Endothelial cell of umbilical vein (primary cell): ENCODE data around the gene SH3RF3. TPM values are rescaled to one million over a fixed set of nuclear protein-coding genes. Genes with fewer than 3 reads are reported as not detected.

Source experiments
- BruUV-seq: library from RNA; stranded (reverse); fragments of 400-500 nt; replicated peaks from 2 replicates; lab custom pipeline; 2021; lab: Mats Ljungman, UMichigan
- CTCF ChIA-PET: fragments of 300-600, 350-600 bp; sonication (Branson Sonifier 250); formaldehyde crosslinking; loops from one replicate; lab custom pipeline; 2021; ENCODE audit warnings: antibody characterized with exemption, inconsistent platforms; lab: Charles Lee
- POLR2A ChIA-PET: fragments of 300-600, 350-600 bp; sonication (Branson Sonifier 250); formaldehyde crosslinking; loops from one replicate; lab custom pipeline; 2021; ENCODE audit warnings: antibody characterized with exemption, inconsistent platforms; lab: Charles Lee
- DNase-seq: peaks from one replicate; pipeline ENCODE4 v3.0.0-alpha.2; 2011; ENCODE audit warnings: low read depth, low spot score
- FAIRE-seq: peaks from 2 replicates; lab custom pipeline; 2011; peaks lifted over from hg19 to GRCh38; lab: Jason Lieb, UNC
- H2AFZ ChIP-seq: 2 replicates; pipeline ENCODE4 v1.6.0; 2012; ENCODE audit warnings: low read depth, low read length, control low read depth, inconsistent platforms
- H3K27ac ChIP-seq: 2 replicates; pipeline ENCODE4 v1.5.1; 2011; ENCODE audit warnings: low read depth, mild to moderate bottlenecking, control low read depth, low read length, moderate library complexity; ENCODE audit not compliant: insufficient read depth
- H3K27me3 ChIP-seq, 2 experiments: 2 replicates each; pipeline versions ENCODE4 v1.6.0 to v1.6.1; 2011; ENCODE audit warnings: low read length in 2 of 2, mixed read lengths in 1 of 2; ENCODE audit not compliant: control insufficient read depth in 2 of 2, insufficient read depth in 2 of 2
- H3K36me3 ChIP-seq, 2 experiments: 2 replicates in 1 of 2; 3 replicates in 1 of 2; pipeline ENCODE4 v1.5.1; 2011; ENCODE audit warnings: low read length in 2 of 2, mild to moderate bottlenecking in 1 of 2, moderate library complexity in 1 of 2; ENCODE audit not compliant: control insufficient read depth in 2 of 2, insufficient read depth in 2 of 2; ENCODE audit errors: extremely low read depth in 1 of 2
- H3K4me1 ChIP-seq: 3 replicates; pipeline ENCODE4 v1.5.1; 2011; ENCODE audit warnings: mild to moderate bottlenecking, low read length; ENCODE audit not compliant: control insufficient read depth, insufficient read depth; ENCODE audit errors: extremely low read depth
- H3K4me2 ChIP-seq: 2 replicates; pipeline ENCODE4 v1.6.1; 2011; ENCODE audit warnings: low read length, control low read depth, mixed read lengths; ENCODE audit not compliant: insufficient read depth
- H3K4me3 ChIP-seq, 3 experiments: fragments of 200-600 bp in 1 of 3; sonication (generic), shearing (Covaris generic) in 1 of 3; replicated peaks in 1 of 3; 2 replicates each; pipeline ENCODE4 v1.5.1; 2011 to 2016; ENCODE audit warnings: control low read depth in 3 of 3, low read length in 3 of 3, mild to moderate bottlenecking in 2 of 3, inconsistent platforms in 1 of 3, low read depth in 1 of 3, moderate library complexity in 1 of 3; ENCODE audit not compliant: insufficient read depth in 1 of 3
- H3K79me2 ChIP-seq: 2 replicates; pipeline ENCODE4 v1.6.0; 2012; ENCODE audit warnings: low read length, inconsistent platforms; ENCODE audit not compliant: control insufficient read depth, insufficient read depth
- H3K9ac ChIP-seq: replicated peaks from 2 replicates; pipeline ENCODE3; 2011; ENCODE audit warnings: low read length, control low read depth; ENCODE audit not compliant: insufficient read depth; ENCODE audit errors: extremely low read depth
- H3K9me1 ChIP-seq: replicated peaks from 3 replicates; pipeline ENCODE4 v1.6.0; 2011; ENCODE audit warnings: mild to moderate bottlenecking, low read length; ENCODE audit not compliant: control insufficient read depth, insufficient read depth; ENCODE audit errors: extremely low read depth
- H3K9me3 ChIP-seq: replicated peaks from 2 replicates; pipeline ENCODE4 v1.5.1; 2012; ENCODE audit warnings: low read length, inconsistent platforms; ENCODE audit not compliant: control insufficient read depth, insufficient read depth
- H4K20me1 ChIP-seq: replicated peaks from 2 replicates; pipeline ENCODE3; 2011; ENCODE audit warnings: mild to moderate bottlenecking, low read length; ENCODE audit not compliant: control insufficient read depth, insufficient read depth; ENCODE audit errors: extremely low read depth
- CTCF ChIP-seq, 2 donors: IDR thresholded peaks; 1 replicate in 1 of 2; 2 replicates in 1 of 2; pipeline ENCODE4 v1.5.1; 2011; ENCODE audit warnings: low read length in 2 of 2, mild to moderate bottlenecking in 2 of 2, moderate library complexity in 2 of 2, control low read depth in 1 of 2, inconsistent platforms in 1 of 2, low read depth in 1 of 2; ENCODE audit not compliant: insufficient read depth in 1 of 2; ENCODE audit errors: extremely low read depth in 1 of 2
- EZH2 ChIP-seq: IDR thresholded peaks from 2 replicates; pipeline ENCODE4 v1.6.1; 2012; ENCODE audit warnings: borderline replicate concordance, low read depth, mild to moderate bottlenecking, moderate library complexity, low read length, inconsistent platforms; ENCODE audit not compliant: severe bottlenecking
- FOS ChIP-seq: IDR thresholded peaks from 2 replicates; pipeline ENCODE4 v1.6.1; 2011; ENCODE audit warnings: mild to moderate bottlenecking, low read length, moderate library complexity, borderline replicate concordance; ENCODE audit not compliant: insufficient read depth
- GATA2 ChIP-seq: IDR thresholded peaks from 2 replicates; pipeline ENCODE4 v1.7.0; 2011; ENCODE audit warnings: low read depth, mild to moderate bottlenecking, moderate library complexity, mixed read lengths, low read length; ENCODE audit not compliant: insufficient read length, insufficient read depth
- JUN ChIP-seq: IDR thresholded peaks from 2 replicates; pipeline ENCODE4 v1.6.1; 2011; ENCODE audit warnings: borderline replicate concordance, low read depth; ENCODE audit not compliant: insufficient read length, insufficient read depth
- MAX ChIP-seq: IDR thresholded peaks from 2 replicates; pipeline ENCODE4 v1.6.1; 2011; ENCODE audit not compliant: insufficient read depth, insufficient read length
- MYC ChIP-seq: IDR thresholded peaks from one replicate; pipeline ENCODE4 v1.6.1; 2011; ENCODE audit warnings: mild to moderate bottlenecking, low read depth, low read length
- POLR2A ChIP-seq: IDR thresholded peaks from 2 replicates; pipeline ENCODE4 v1.6.1; 2012; ENCODE audit warnings: low read depth, mild to moderate bottlenecking, control low read depth, low read length
- POLR2AphosphoS5 ChIP-seq: IDR thresholded peaks from 2 replicates; pipeline ENCODE4 v1.6.1; 2012; ENCODE audit warnings: low read depth, mild to moderate bottlenecking, control low read depth, low read length, moderate library complexity; ENCODE audit not compliant: insufficient read depth
- dilution Hi-C: fragments of 300-500 bp; cut with MboI; formaldehyde crosslinking; loops from one replicate; pipeline ENCODE4 v1.15.0; 2019; ENCODE audit warnings: low sequenced_read_pairs; ENCODE audit not compliant: extremely low pct_ligation_motif_present
- intact Hi-C: fragments of 100-400 bp; cut with micrococcal nuclease; formaldehyde crosslinking; loops from one replicate; pipeline ENCODE4 v1.10.0; 2022
- polyA plus RNA-seq, 4 experiments: library from polyadenylated mRNA; depleted of rRNA in 3 of 4; stranded (reverse) in 3 of 4; unstranded in 1 of 4; fragments of >200 nt; gene quantifications; 2 replicates each; pipeline versions ENCODE4 v1.2.1 to v1.2.3, GENCODE V29; 2011 to 2012; ENCODE audit warnings: missing spikeins in 1 of 4
- total RNA-seq: library from RNA; stranded (reverse); gene quantifications from 2 replicates; pipeline ENCODE4 v1.2.3, GENCODE V29; 2021

SH3RF3 gene
- total and polyA plus RNA-seq, 2 donors (not counting 3 experiments of a cell fraction or from before 2014, with no cell fraction given), result 3.8 to 14.7 TPM

- FAIRE-seq (no peak), DNase-seq (no peak)
- no TSS peak for BruUV-seq
- Histone ChIP-seq H3K9ac (no peak overlapping the region), H3K4me3 (no peak overlapping the region), H3K27ac (no peak overlapping the region), H3K27me3 (no peaks in the 10 kb centered on the region), H3K9me3 (no peaks in the 10 kb centered on the region), H3K4me2 (no peak overlapping the region), H3K36me3 (no peaks in the 10 kb centered on the region), H3K79me2 (peaks cover 19% of the 10 kb centered on the region), H3K9me1 (no peaks in the 10 kb centered on the region), H3K4me1 (peaks cover 34% of the 10 kb centered on the region), H4K20me1 (no peaks in the 10 kb centered on the region), H2AFZ (no peak overlapping the region)
- POLR2A ChIA-PET, result no interaction called here
- CTCF ChIA-PET, result interaction anchor here (1.1 kb wide), 1 partner anchor 19 kb away, joined by 3 read pairs; no protein-coding TSS in a partner anchor
- no peak for TF ChIP-seq MYC
- TF ChIP-seq POLR2AphosphoS5, result no peak
- TF ChIP-seq EZH2, result no peak
- no peak for TF ChIP-seq JUN
- no peak for TF ChIP-seq CTCF (IDR thresholded peaks at IDR 0.05; ENCODE audit: extremely low read depth in 1 of 2, insufficient read depth in 1 of 2, low read depth in 1 of 2, low read length in 2 of 2)
- no peak for TF ChIP-seq GATA2
- no peak for TF ChIP-seq POLR2A
- TF ChIP-seq FOS, result no peak
- TF ChIP-seq MAX, result no peak
- dilution Hi-C loops, result no loop called here
- intact Hi-C loops, result no loop called here
Observed at GRCh38 chr2:109244750-109245382, 115.9 kb downstream of the SH3RF3 start.
